ENCODE measurements around the gene LIM2.

Gene LIM2

DNA sequence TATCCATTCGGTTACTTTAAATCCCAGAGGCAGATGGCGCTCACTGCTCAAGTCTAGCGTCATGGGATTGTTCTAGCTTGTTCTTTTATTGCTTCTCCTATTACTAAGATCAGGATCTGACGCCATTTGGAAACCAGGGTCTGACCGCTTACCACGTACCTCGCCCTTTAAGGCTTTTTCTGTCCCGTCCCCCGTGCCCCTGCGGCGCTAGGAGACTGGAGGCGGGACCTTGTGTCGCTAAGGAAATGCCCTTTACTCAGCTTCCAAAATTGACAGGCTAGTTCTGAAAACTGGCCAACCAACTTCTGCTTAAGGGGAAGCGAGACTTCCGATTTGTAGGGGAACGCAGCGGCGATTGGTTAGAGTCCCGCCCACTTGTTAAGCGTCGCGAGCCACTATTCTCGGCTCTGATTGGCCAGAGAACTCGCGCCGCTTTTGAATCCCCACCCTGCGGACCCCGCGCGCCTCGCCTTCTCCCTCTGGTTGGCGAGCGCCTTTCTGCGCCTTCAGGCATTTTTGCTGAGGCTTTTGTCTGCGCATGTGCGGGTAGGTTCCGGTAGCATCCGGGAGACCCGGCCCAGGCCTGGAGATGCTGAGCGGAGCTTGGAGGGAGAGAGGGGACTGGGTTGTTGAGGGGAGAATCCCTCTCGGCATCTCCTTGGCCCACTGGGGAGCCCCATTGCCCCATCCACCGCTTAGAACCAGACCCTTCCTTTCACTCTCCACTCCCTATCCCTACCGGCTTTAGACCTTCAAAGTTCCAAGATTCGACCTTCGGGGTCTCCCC lies 6.5 kb upstream of the LIM2 start:
- FAIRE-seq, result peak; percentile 98

DNA sequence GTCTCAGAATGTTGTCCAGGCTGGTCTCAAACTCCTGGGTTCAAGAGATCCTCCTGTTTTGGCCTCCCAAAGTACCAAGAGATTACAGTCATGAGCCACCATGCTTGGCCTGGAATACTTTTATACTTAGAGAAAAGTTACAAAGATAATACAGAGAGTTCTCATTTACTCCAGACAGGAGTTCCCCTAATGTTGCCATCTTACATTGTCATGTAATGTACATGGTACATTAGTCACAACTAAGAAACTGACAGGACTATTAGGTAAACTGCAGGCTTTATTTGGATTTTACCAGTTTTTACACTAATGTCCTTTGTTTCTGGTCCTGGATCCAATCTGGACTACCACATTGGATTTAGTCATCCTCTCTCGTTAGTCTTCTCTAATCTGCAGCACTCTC lies 4.9 kb upstream of the LIM2 start:
- FAIRE-seq, result no peak

DNA sequence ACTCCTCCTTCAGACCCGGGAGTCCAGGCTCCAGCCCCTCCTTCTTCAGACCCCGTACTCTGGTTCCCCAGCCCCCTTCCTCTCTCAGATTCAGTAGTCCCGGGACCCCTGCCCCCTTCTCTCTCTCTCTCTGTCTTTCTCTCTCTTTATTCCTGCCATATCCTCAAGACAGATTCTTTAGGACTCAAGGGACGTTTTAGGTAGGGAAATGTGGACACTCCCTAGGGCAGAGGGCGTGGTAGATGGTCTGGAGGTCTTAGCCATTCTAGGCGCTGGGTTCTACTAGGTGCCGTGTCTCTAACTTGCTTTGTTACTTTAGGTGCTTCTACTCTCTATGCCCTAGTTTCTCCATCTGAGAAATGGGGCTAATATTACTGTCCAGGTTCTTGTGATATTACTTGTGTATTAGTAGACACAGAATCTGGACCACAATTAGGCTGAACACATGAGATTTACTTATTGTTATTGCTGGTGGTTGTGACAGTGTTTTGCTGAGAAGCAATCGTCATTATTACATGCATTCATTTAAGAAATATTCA lies 3.4 kb upstream of the LIM2 start:
- FAIRE-seq, result no peak

DNA sequence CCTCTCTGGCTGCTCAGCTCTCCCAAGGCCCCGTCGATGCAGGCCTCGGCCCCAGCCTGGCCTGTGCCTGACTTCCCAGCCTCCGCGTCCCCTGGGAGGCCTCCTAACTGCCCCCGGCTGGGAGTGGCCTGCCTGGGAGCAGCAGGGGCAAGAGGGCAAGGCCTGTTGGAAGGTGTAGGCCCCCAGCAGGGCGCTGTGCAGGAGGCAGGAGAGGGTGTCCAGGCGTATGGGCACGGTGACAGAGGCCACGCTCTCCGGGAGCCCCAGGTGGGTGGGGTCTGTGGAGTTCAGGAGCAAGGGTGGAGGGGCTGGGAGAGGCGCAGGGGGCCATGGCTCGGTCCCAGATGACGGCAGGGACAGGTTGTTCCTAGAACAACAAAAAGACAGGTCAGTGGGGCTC lies 1.4 kb upstream of the LIM2 start:
- FAIRE-seq, result no peak

DNA sequence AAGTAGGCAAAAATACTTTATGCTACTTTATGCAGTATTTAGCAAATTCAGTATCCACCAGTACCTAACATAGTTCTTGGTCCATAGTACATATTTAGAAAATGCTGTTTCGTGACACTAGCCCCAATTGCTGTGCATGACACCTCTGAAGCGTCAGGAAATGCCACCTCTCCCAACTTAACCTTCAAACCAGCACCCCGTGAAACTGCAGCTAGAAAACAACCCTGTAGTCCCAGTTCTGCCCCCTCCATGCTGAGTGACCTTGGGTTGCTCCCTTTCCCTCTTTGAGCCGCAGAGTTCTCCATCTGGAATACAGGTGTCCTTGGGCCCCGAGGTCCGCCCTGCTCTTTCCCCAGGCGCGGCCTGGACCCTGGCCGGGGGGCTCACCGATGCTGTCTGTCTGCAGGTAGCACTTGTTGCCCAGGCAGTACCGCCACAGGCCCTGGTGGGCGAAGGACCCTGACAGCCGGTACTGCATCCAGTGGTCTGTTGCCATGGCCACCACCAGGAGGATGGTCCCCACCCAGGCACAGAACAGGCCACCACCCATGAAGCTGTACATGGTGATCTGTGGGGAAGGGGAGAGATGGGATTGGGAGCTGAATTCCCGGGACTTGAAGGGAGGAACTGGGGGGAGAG lies 773 bp downstream of the LIM2 start:
- no peak for FAIRE-seq

DNA sequence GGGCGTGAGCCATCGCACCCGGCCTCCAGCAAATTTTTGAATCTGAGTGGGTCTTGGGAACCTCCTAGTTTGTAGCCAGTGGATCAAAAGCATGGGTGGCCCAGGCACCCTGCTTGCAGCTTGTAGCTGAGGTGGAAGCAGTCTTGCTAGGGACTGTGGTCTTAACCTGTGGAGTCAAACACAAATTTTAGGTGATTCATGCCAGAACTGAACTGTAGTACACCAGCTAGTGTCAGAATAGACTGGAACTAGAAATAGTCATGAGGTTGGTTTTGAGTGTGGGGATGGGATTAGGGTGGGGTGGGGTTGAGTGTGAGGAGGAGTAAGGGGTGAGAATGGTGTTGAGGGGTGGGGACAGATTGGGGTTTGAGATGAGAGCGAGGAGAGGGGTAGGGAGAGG lies 5.8 kb downstream of the LIM2 start:
- FAIRE-seq, result no peak

DNA sequence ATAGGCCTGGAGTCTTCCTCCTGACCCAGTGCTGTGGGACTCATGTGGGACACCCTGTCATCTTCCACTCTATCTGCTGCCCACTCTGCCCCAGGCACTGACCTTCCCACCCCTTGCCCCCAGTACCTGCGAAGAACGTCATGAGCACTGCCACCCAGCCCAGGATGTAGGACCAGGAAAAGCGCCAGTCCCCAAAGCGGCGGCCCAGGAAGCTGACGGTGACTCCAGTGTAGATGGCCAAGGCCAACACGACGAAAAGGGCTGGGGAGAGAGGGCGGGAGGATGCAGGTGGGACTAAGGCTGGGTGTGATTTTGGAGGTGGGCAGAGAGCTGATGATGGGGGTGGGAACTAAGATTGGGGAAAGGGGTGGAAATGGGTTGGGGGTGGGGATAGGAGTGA lies 7.4 kb downstream of the LIM2 start:
- no peak for FAIRE-seq

DNA sequence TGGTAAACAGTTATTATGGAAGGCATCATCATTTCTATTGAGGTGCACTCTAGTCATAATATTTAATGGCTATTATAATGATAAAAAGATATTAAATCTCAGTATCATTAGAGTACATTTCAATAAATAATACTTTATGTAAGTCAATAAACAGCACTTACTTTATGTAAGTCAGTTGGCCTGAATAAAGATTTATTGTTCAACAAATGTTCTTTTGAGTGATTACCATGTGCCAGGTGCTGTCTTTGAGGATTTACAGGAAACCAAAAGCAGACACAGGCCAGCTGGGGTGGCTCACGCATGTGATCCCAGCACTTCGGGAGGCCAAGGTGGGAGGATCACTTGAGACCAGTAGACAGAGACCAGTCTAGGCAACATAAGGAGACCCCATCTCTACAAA lies 10.4 kb downstream of the LIM2 start:
- no peak for FAIRE-seq

DNA sequence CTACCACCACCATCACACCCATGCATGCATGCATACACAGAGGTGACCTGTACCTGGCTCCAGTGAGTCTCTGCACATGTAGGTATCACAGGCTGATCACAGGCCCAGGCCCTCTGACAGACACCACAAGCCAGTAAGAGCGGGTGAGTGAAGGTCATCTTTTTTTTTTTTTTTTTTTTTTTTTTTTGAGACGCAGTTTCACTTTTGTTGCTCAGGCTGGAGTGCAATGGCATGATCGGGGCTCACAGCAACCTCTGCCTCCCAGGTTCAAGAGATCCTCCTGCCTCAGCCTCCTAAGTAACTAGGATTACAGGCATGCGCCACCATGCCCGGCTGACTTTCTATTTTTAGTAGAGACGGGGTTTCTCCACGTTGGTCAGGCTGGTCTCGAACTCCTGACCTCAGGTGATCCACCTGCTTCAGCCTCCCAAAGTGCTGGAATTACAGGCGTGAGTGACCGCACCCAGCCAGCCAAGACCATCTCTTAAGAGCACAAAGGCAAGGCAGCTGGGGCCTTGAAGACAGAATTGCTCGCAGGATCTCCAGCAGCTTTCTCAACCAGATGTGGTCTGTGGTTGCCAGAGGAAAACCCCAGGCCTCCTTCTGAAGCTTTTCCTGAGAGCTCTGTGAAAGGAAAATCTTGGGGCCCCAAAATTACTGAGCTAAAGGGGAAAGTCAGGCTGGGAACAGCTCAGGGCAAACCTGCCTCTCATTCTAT lies 12.1 kb downstream of the LIM2 start:
- no peak for FAIRE-seq

DNA sequence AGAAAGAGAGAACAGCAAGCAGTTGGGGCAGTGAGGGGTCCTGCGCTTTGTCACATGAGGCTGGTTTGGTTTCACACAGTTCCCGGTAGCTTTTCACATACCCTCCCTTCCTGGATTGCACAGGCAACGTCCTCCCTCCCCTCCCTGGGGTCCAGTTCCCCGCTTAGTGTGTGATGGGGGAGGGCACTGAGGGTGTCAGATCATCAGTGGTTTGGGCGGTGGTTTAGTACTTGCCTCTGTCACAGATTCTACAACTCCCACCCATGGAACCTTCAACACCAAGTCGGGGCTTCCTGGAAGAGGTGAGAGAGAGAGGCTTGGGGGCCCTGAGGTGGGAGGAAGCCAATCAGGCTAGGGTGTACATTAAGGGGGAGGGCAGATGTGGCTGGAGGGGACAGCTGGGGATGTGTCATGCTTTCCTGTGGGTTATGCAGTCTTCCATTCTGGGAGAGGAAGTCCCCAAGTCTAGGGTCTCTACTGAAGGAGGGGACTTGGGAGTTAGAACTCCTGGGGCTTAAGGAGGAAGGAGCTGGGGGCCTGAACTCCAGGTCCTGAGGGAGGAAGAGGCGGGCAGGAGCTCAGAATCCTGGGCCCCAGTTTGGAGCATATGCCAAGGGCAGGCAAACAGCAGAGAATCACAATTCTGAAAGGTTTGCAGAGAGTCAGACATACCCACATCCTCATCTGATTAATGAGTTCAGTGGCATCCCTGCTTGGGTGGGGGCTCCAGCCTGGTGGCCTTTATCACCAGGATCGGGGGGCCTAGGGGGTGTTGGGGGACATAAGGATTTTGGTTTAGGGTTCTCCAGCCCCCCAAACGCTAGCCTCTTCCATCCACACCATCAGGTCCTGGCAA lies 14.9 kb downstream of the LIM2 start, which contains the start of gene NKG7:
NKG7 (minus strand) TSS at position 6 of the 856 bp plus-strand sequence. CDS start 119 bp downstream, outside the sequence.
- FAIRE-seq, result no peak

DNA sequence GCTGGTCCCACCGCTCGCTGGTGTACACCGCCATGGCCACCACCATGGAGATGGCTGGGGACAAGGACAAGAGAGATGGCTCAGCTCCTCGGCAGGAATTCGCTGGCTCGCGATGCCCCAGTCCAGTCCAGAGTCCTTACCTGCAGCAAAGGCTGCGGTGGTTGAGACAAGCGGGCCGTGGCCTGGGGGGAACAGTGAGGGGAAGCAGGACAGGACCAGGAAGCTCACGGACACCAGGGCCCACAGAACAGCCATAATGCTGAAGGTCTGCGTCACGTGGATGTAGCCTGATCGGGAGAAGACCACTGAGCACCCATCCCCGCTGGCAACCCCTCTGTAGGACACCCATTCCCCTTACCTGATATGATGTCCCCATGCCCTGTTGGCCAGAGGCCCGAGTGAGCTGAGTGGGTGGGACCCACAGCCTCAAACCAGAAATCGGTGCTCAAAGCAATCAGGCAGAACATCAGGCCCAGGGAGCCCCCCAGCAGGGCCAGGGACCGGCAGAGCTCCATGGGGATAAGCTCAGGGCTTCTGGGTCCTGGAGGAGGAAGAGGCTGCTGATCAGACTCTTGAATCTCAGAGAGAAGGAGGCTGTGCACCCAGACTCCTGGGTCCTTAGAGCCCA lies 15.6 kb downstream of the LIM2 start:
- FAIRE-seq, result no peak

DNA sequence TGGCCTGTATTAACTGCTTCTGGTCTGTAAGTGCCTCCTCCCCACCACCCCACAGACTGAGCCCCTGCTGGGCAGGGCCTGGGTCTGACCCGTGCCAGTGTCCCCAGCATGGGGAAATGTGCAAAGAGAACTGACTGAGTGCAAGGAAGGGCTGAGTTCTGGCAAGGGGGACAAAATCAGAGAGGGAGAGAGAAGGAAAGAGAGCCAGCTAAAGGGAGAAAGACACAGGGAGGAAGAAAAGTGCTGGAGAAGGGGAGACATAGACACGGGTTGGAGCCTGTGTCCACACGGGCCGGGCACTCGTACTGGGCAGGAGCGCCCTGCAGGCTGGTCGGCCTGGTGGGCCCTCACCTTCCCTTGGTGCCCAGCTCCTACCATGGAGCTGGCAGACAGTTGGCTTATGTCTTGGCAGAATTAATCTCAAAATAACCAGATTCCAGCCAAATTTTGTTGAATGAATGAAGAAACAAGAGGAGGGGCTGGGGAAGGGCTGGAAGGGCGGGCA lies 16.5 kb downstream of the LIM2 start:
- no peak for FAIRE-seq

DNA sequence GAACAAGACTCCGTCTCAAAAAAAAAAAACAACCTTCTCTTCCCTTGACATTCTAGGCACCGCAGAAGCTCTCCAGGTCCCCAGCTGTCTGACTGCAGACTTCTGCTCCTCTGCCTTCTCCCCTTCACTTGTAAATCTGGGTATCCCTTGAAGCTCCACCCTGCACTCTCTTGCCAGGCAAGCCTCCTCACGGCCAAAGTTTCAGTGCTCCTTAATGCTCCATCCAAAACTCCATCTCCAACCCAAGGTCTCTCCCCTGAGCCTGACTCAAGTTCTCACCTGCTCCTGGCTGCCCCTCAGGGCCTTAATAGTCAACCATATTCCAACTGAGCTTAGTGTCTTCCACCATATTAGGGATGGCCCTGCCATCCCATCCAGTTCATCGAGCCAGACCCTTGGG lies 17.5 kb downstream of the LIM2 start:
- no peak for FAIRE-seq

DNA sequence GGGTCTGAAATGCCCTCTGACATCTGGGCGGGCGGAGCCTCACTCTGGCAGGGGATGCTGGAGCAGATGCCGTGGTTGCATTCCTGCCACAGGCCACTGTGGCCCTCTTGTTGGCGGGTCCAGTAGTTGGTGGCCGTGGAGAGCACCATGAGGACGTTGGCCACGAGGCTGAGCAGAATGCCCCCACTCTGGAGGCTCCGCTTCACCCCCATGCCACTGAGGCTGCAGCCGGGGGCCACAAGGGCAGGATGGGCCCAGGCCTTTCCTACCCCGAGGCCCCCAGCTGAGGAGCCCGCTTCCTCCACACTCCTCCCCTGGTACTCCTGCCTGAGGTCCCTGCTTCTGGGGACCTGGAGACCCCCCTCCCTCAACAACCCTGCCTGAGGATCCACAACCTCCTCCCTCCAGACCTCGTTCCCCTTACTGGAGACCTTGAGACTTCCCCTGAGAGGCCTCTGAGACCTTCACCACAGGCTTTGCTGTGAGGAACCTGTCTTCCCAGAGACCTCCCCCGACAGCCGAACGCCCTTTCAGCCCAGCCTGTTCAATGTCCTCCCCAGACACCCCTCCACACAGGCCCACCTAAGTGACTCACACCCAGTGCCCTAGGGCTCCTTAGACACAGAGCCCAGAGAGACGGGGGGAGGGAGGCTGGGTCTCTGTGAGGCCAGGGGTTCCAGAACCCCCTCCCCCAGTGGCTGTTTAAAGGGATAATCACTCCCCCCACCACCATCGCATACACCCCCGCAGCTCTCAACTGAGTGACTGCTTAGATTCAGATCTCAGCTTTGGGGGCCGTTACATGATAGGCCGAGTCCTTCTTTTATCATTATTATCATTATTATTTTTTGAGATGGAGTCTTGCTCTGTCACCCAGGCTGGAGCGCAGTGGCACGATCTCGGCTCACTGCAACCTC lies 19.1 kb downstream of the LIM2 start, which contains the start of gene CLDND2:
CLDND2 (minus strand) TSS at position 638 of the 917 bp plus-strand sequence; CDS start at position 212, 426 bp downstream.
- no peak for FAIRE-seq

DNA sequence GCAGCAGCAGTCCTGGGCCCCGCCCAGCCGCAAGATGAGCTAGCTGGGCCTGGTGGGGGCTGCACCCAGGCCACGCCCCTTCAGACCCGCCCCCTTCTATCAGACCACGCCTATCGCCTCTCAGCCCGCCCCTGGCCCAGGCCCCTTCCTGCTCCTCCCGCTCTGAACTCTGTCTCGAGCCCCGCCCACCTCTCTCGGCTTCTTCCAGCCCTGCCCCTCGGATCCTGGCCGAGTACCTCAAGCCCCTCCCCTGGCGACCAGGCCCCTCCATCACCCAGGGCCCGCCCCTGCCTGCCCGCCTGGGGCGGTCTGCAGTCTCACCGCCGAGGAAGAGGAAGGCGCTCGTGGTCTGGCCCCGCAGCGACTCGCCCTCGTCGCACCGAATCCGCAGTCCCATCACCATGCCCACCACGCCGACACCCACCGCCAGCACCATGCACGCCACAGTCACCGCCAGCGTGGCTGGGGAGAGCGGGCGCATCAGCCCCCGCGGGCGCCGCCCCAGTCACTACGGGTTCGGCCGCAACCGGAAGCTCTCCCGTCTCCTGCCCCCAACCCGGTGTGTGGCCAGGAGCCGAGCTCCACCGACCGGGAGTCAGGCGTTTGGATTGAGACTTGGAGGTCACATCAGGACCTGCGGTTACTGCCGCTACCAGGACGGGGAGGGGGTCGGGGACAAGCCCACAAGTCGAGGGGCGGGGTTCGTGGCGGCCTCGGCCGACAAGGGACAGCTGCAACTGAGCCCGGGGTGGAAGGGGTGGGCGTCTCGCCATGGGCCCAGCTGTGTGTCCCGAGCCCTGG lies 20.0 kb downstream of the LIM2 start:
- FAIRE-seq, result peak; percentile 95

DNA sequence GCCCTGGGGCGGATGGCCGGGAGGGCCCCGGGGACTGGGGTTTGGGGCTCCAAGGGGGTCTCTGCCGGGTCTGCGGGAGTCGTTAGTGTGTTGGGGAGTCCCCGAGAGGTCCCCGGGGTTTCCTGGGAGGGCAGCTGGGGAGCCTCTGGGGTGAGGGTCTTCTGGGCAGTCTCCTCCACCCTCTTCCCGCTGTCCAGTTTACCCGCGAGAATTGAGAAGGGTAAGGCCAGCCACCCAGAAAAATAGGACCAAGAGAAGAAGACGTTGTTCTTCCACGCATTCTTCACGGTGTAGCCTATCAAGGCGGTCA lies 20.6 kb downstream of the LIM2 start:
- FAIRE-seq, result no peak

DNA sequence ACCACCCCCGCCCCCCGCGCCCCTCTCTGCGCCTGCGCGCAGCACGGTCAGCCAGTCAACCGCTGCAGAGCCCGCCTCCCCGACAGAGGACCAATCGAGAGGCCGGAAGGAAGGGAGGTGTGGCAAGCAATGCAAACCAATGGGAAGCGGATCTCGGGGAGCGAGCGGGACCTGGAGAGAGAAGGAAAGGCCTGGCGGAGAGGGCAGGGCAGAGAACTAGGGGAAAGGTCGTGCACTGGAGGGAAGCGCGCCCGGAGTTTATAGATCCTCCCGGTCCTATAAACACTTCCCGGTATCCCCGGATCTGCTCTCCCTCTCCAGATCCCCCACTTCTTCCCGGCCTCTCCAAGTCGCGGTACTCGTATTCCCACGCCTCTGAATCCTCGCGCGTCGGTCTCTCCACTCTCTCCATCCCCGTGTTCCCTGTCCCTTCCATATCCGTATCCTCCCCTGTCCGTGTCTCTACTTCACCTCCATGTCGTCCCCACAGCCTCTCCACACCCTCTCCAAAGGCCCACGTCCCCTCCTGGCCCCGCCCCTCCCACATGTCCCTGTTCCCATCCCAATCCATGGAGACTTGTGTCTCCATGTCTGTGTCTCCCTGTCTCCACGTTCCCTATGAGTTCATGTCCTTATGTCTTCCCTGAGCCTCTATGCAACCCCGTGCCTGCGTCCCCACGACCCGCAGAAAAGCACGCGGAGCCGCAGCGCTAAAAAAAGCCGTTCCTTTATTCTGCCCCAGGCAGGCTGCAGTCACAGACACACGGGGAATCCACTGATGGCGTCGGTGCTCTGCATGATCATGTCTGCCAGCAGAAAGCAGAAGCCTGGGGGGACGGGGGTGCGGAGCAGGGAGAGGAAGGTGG lies 21.2 kb downstream of the LIM2 start:
- no peak for FAIRE-seq

DNA sequence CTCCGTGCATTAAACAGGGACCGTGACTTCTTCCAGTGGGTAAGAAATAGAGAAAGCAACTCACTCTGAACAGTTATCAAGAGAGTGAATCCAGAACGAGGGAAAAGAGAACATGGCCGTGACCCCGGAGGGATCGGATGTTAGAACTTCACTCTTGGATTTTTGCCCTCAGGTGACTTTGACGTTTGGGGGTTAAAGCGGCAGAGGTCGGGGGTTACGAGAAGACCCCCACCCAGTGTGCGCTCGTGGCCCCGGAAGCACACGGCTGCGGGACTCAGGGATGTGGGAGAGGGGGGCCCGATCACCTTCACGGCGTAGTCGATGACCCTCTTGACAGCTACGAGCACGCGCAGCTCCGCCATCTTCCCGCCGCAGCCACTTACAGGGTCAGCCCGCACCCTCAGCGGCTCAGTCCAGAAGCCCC lies 21.8 kb downstream of the LIM2 start, which contains the start of gene ETFB:
ETFB (minus strand) TSS at position 424 of the 424 bp plus-strand sequence; CDS start at position 362, 62 bp downstream.
- no peak for FAIRE-seq

Measured in TTC549 (cell line).